Thyroid gland (tissue), 4 donors: ENCODE data around the gene NOPCHAP1.
"Not testable (repeated sequence)": the region's sequence is repeated elsewhere in the genome, so short reads cannot be mapped to it uniquely, and the experiment has no call there.

Experiments used
- POLR2A ChIP-seq, 2 donors: fragments of 450-650 bp; IDR thresholded peaks; one replicate each; pipeline ENCODE4 v1.6.1; 2017; ENCODE audit warnings: antibody characterized with exemption in 2 of 2, mild to moderate bottlenecking in 2 of 2, moderate library complexity in 1 of 2
- TF ChIP-seq, protein P1 (sequence below), 6 experiments: fragments of 200-600 bp in 3 of 6; fragments of 450-650 bp in 3 of 6; sonication (generic) in 3 of 6; IDR thresholded peaks; one replicate each; pipeline ENCODE4 v1.5.1; 2016 to 2019; ENCODE audit warnings: antibody characterized with exemption in 6 of 6, mild to moderate bottlenecking in 2 of 6, inconsistent platforms in 1 of 6, moderate library complexity in 1 of 6

DNA sequence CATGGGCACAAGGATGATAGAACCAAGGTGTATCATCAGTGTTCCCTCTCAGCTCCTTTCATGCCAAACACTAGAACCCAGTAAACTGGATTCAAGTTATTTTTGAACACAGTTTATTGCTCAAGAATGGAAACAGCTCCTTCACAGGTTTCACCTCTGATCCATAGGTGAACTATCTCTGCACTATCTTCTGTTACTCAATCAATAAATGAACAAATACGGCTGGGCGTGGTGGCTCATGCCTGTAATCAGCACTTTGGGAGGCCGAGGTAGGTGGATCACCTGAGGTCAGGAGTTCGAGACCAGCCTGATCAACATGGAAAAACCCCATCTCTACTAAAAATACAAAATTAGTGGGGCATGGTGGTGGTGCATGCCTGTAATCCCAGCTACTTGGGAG lies 37.4 kb upstream of the NOPCHAP1 start:
- not testable (repeated sequence) for TF ChIP-seq POLR2A (IDR thresholded peaks at IDR 0.05)
- TF ChIP-seq, protein P1, sequence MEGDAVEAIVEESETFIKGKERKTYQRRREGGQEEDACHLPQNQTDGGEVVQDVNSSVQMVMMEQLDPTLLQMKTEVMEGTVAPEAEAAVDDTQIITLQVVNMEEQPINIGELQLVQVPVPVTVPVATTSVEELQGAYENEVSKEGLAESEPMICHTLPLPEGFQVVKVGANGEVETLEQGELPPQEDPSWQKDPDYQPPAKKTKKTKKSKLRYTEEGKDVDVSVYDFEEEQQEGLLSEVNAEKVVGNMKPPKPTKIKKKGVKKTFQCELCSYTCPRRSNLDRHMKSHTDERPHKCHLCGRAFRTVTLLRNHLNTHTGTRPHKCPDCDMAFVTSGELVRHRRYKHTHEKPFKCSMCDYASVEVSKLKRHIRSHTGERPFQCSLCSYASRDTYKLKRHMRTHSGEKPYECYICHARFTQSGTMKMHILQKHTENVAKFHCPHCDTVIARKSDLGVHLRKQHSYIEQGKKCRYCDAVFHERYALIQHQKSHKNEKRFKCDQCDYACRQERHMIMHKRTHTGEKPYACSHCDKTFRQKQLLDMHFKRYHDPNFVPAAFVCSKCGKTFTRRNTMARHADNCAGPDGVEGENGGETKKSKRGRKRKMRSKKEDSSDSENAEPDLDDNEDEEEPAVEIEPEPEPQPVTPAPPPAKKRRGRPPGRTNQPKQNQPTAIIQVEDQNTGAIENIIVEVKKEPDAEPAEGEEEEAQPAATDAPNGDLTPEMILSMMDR (IDR thresholded peaks at IDR 0.05): not testable (repeated sequence)
